Dedifferentiated amniotic fluid mesenchymal stem cell (primary cell): Measurements from ENCODE around the gene CD8A.
"Not testable (repeated sequence)": the region's sequence is repeated elsewhere in the genome, so short reads cannot be mapped to it uniquely, and the experiment has no call there.

ENCODE experiments used
- DNase-seq: peaks from one replicate; pipeline ENCODE4 v3.0.0-alpha.2; 2016; ENCODE audit errors: extremely low spot score

CD8A gene

GRCh38 chr2:86790676-86791572 is at the start of gene CD8A:
CD8A (minus strand) TSS chr2:86790913; CDS start chr2:86790825, 88 bp downstream.
- no peak for DNase-seq

DNA sequence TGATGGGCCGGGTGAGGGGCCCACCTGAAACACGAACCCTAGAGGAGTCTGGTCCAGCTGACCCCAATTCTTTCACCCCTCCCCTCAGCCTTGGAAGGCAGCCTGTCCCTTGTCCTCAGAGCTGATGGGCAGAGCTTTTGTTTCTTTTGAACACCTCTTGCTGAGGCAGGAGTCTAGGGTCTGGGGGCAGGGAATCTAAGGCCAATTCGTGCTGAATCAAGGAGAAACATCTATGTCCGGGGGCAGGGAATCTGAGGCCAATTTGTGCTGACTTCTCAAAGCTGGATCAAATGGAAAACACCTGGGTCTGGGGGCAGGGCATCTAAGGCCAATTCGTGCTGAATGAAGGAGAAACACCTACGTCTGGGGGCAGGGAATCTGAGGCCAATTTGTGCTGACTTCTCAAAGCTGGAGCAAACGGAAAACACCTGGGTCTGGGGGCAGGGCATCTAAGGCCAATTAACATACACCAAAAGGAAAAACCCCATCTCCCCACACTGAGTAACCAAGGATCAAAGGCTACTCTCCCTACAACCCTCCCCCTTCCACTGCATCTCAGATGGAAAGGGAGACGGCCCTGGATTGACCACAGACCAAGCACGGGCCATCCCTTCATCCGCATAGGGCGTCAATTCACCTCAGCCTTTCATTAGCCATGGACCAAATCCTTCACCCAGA is 49.3 kb upstream of the CD8A start:
- DNase-seq: not testable (repeated sequence)

DNA sequence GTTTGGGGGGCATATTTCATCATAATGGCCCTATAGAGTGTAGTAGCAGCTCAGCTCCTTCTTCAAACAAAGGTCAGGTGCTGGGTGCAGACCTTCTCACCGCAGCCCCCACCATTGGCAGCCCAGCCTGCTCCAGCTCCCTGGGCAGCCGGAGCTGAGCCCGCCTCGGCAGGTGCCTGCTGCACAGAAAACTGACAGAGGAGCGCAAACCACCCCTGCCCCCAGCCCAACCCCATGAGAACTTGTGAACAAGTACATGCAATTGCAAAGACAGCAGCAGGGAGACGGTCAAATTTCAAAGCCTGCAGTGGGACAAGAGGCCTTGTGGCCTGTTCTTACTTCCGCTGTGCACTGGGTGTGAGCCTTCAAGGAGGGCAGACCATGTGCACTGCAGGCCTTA is 48.7 kb upstream of the CD8A start:
- DNase-seq: peak; percentile 2

- not testable (repeated sequence) for DNase-seq
Observed at GRCh38 chr2:86837714-86838113, 47.0 kb upstream of the CD8A start.

DNA sequence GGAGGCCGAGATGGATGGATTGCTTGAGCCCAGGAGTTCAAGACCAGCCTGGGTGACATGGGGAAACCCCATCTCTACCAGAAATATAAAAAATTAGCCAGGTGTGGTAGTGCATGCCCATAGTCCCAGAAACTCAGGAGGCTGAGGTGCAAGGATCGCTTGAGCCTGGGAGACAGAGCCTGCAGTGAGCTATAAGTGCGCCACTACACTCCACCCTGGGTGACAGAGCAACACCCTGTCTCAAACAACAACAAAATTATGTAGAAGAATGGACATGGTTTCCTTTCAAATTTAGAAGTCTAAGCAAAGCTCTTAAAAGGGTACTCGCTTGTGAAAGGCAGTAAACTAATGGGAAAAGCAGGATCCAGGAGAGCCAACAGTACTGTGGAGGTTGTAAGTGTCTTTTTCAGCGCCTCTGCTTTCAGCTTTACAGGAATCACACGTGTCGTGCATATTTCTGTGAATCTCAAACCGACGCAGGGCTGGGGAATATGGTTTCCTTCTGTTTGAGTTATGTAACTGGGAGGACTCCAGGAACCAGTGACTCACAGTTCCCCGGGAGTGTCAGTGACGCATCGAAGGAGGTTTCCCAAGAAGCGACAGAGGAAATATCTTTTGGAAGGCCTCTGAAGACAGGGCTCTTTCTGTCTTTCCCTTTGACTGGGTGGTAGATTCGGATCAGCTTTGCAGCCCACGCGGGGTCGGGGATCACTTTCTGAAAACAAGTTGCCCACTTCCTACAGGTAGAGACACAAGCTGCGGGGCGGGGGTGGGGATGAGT is 46.4 kb upstream of the CD8A start:
- peak; percentile 86 for DNase-seq

DNA sequence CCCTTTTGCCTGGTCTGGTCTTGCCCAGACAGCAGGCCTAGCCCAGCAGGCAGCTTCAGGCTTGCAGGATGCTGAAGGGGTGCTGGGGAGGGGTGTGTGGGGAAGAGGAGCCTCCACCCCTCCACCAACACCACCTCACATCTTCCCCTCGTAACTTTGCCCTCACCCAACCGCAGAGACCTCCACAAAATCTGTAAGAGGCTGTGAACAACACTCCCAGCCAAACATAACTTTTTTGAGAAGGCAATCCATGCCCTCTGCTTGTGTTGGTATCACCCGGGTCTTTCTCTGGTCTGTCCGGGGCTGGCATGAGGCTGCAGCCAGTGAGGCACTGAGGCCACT is 44.8 kb upstream of the CD8A start:
- not testable (repeated sequence) for DNase-seq

DNA sequence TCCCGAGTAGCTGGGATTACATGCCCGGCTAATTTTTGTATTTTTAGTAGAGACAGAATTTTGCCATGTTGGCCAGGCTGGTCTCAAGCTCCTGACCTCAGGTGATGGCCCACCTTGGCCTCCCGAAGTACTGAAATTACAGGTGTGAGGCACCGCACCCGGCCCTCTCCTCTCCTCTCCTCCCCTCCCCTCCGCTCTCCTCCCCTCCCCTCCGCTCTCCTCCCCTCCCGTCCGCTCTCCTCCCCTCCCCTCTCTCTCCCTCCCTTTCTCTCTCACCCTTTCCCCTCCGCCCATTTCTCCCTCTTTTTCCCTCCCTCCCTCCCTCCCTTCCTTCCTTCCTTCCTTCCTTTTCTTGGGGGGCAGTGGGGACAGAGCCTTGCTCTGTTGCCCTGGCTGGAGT is 42.6 kb upstream of the CD8A start:
- DNase-seq: no peak

GRCh38 chr2:86832334-86833096 is 41.8 kb upstream of the CD8A start:
- DNase-seq: no peak

- DNase-seq: no peak
Observed at GRCh38 chr2:86831537-86831936, 40.8 kb upstream of the CD8A start.

GRCh38 chr2:86826951-86827350 is 36.2 kb upstream of the CD8A start:
- no peak for DNase-seq

GRCh38 chr2:86825693-86826381 is 35.1 kb upstream of the CD8A start:
- DNase-seq: no peak

DNA sequence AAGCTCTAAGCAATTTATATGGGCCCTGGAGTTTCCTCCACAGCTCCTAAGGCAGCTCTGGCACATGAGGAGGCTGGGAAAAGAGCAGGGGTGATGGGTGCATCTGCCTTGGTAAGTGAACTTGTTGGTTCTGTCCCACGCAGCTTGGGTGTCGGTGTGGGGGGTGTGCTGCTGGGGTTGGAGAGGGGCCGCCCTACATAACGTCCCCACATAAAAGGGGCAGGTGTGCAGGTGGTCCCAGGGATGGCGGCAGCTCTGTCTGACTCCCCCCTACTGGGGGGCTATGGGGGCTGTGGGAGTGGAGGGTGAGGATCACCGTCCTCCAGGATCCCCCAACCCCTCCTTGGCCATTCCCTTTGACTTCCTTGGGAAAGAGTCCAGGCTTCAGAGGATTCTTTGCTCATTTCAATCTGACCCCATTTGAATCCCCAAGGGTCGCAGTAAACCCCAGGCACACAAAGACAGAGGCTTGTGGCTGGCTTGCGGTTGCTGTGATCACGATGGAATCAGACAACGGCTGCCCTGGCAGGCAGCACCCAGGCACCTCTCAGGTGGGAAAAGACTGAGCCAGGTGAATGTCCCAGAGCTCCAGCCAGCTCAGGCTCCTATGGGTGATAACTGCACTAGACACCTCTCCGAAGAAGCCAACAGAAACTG is 34.5 kb upstream of the CD8A start:
- no peak for DNase-seq

GRCh38 chr2:86822668-86823345 is 32.1 kb upstream of the CD8A start:
- DNase-seq: no peak

DNA sequence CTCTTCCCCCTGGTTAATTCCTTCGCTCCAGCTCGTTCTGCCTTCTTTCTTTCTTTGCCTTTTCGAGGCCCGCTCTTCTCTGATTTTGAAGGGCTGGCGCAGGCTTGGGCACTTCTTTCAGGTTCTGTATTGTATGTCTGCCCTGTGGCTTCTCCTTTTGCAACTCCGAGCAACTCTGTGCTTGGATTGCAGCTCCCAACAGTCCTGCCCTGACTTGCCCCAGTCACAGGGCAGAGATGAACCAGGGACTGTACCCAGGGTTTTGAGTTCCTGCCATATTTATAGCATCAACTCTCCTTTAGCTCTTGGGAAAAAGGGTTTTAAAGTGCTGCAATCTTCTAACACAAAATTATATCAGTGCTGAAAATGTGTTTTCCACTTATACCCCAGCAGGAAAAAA is 31.1 kb upstream of the CD8A start:
- no peak for DNase-seq

- DNase-seq: no peak
Observed at GRCh38 chr2:86821306-86821705, 30.6 kb upstream of the CD8A start.

- no peak for DNase-seq
Observed at GRCh38 chr2:86818957-86819356, 28.2 kb upstream of the CD8A start.

DNA sequence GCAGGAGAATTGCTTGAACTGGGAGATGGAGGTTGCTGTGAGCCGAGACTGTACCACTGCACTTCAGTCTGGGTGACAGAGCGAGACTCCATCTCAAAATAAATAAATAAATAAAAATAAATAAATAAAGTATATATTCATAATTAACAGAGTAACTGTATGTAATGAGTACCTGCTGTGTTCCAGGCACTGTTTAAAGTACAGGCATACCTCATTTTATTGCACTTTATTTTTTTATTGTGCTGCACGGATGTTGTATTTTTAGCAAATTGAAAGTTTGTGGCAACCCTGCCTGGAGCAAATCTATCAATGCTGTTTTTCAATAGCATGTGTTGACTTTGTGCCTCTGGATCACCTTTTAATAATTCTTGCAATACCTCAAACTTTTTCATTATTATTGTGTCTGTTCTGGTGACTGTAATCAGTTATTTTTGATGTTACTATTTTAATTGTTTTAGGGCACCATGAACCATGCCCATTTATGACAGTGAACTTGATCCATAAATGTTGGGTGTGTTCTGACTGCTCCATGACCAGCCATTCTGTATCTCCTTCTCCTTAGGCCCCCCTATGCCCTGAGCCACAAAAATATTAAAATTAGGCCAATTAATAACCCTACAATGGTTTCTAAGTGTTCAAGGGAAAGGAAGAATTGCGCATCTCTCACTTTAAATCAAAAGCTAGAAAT is 27.5 kb upstream of the CD8A start:
- DNase-seq: no peak

- DNase-seq: no peak
Observed at GRCh38 chr2:86815611-86816010, 24.9 kb upstream of the CD8A start.

- DNase-seq: no peak
Observed at GRCh38 chr2:86809481-86810121, 18.9 kb upstream of the CD8A start.
